Bronchial epithelial cell (primary cell): ENCODE results near the gene CPT1C. TPM values are rescaled to one million over a fixed set of nuclear protein-coding genes. Genes with fewer than 3 reads are reported as not detected.

Experiments
- DNase-seq: peaks from one replicate; pipeline ENCODE4 v3.0.0-alpha.2; 2010; ENCODE audit warnings: low read depth
- FAIRE-seq: peaks from 2 replicates; lab custom pipeline; 2011; peaks lifted over from hg19 to GRCh38; lab: Jason Lieb, UNC
- H3K27me3 ChIP-seq: 2 replicates; pipeline ENCODE4 v1.5.1; 2011; ENCODE audit warnings: low read length; ENCODE audit not compliant: control insufficient read depth, insufficient read depth
- H3K36me3 ChIP-seq: 2 replicates; pipeline ENCODE4 v1.5.1; 2011; ENCODE audit warnings: low read length; ENCODE audit not compliant: control insufficient read depth, insufficient read depth
- H3K4me3 ChIP-seq: 2 replicates; pipeline ENCODE4 v1.5.1; 2011; ENCODE audit warnings: mild to moderate bottlenecking, low read depth, low read length, control low read depth
- CTCF ChIP-seq: IDR thresholded peaks from 2 replicates; pipeline ENCODE4 v1.5.1; 2011; ENCODE audit warnings: mild to moderate bottlenecking, moderate library complexity, low read length, control low read depth, inconsistent platforms; ENCODE audit not compliant: insufficient read depth, severe bottlenecking
- total RNA-seq: library from RNA; depleted of rRNA; stranded (reverse); fragments of >200 nt; gene quantifications from 2 replicates; pipeline ENCODE4 v1.2.1, GENCODE V29; 2014

The CPT1C gene
- total RNA-seq, 1 donor from 2014 or later: 2.4 TPM

- Histone ChIP-seq H3K27me3 (no peaks in the 10 kb centered on the region), H3K4me3 (peak overlapping the region; percentile 36), H3K36me3 (peaks cover 13% of the 10 kb centered on the region)
- no peak for DNase-seq
- FAIRE-seq: no peak
- no peak for TF ChIP-seq CTCF
Observed at GRCh38 chr19:49690079-49690655, 749 bp upstream of the CPT1C start.

- FAIRE-seq: peak; percentile 40
- peak overlapping the region; percentile 36 for H3K4me3 ChIP-seq
Observed at GRCh38 chr19:49691243-49692146, 579 bp downstream of the CPT1C start.

GRCh38 chr19:49692147-49692506 lies 1.2 kb downstream of the CPT1C start:
- no peak overlapping the region for H3K4me3 ChIP-seq
- DNase-seq (no peak), FAIRE-seq (no peak)
- no peaks in the 10 kb centered on the region for H3K27me3 ChIP-seq
- peaks cover 6% of the 10 kb centered on the region for H3K36me3 ChIP-seq
- no peak for TF ChIP-seq CTCF

More at GRCh38 chr19:49691243-49692146, 579 bp downstream of the CPT1C start:
- DNase-seq: peak; percentile 11
- H3K27me3 ChIP-seq: no peaks in the 10 kb centered on the region
- peaks cover 6% of the 10 kb centered on the region for H3K36me3 ChIP-seq
- no peak for TF ChIP-seq CTCF

- FAIRE-seq: no peak
- H3K4me3 ChIP-seq: no peak overlapping the region
- no peak for TF ChIP-seq CTCF
- DNase-seq: no peak
- no peaks in the 10 kb centered on the region for H3K36me3 ChIP-seq
- H3K27me3 ChIP-seq: peaks cover 3% of the 10 kb centered on the region
Observed at GRCh38 chr19:49696115-49696514, 5.2 kb downstream of the CPT1C start.

- FAIRE-seq (no peak), DNase-seq (no peak)
- H3K4me3 ChIP-seq: no peak overlapping the region
- H3K36me3 ChIP-seq: no peaks in the 10 kb centered on the region
- H3K27me3 ChIP-seq: peaks cover 3% of the 10 kb centered on the region
- no peak for TF ChIP-seq CTCF
Observed at GRCh38 chr19:49696865-49697264, 5.9 kb downstream of the CPT1C start.
